Calu3 (cell line): Measurements from ENCODE around the gene ARL14EP. TPM values are rescaled to one million over a fixed set of nuclear protein-coding genes. Genes with fewer than 3 reads are reported as not detected.

Source experiments
- BruUV-seq: library from RNA; stranded (reverse); fragments of 400-500 nt; replicated peaks from 2 replicates; lab custom pipeline; 2021; lab: Mats Ljungman, UMichigan
- CTCF ChIA-PET: fragments of 300-600 bp; sonication (Branson Sonifier 250); formaldehyde crosslinking; loops from one replicate; lab custom pipeline; 2022; ENCODE audit warnings: antibody characterized with exemption; lab: Charles Lee
- DNase-seq: peaks from one replicate; pipeline ENCODE4 v3.0.0; 2022
- H3K27ac Mint-ChIP-seq: one replicate; pipeline ENCODE4 v1.8.0; 2022; ENCODE audit warnings: mixed read lengths; ENCODE audit not compliant: unreplicated experiment
- H3K27me3 Mint-ChIP-seq: one replicate; pipeline ENCODE4 v1.8.0; 2022; ENCODE audit warnings: mixed read lengths; ENCODE audit not compliant: unreplicated experiment
- H3K36me3 Mint-ChIP-seq: one replicate; pipeline ENCODE4 v1.8.0; 2022; ENCODE audit warnings: mild to moderate bottlenecking, moderate library complexity, mixed read lengths; ENCODE audit not compliant: insufficient read depth, unreplicated experiment
- H3K4me1 Mint-ChIP-seq: one replicate; pipeline ENCODE4 v1.8.0; 2022; ENCODE audit warnings: mild to moderate bottlenecking, low read depth, mixed read lengths; ENCODE audit not compliant: unreplicated experiment
- H3K4me3 Mint-ChIP-seq: one replicate; pipeline ENCODE4 v1.8.0; 2022; ENCODE audit warnings: mild to moderate bottlenecking, low read depth, moderate library complexity, mixed read lengths; ENCODE audit not compliant: unreplicated experiment
- H3K9me3 Mint-ChIP-seq: one replicate; pipeline ENCODE4 v1.8.0; 2022; ENCODE audit warnings: low read depth, mixed read lengths; ENCODE audit not compliant: unreplicated experiment
- CTCF ChIP-seq: fragments of 200-600 bp; IDR thresholded peaks from one replicate; pipeline ENCODE4 v1.8.0; 2022; ENCODE audit warnings: antibody characterized with exemption; ENCODE audit not compliant: unreplicated experiment
- intact Hi-C: fragments of 100-400 bp; cut with micrococcal nuclease; formaldehyde crosslinking; loops from one replicate; pipeline ENCODE4 v1.10.0; 2022; ENCODE audit not compliant: unreplicated experiment
- total RNA-seq: library from RNA; stranded (reverse); gene quantifications from 2 replicates; pipeline ENCODE4 v1.2.3, GENCODE V29; 2022

Gene ARL14EP
- total RNA-seq, 1 experiment from 2014 or later = 17.6 TPM

GRCh38 chr11:30351061-30351460 is 28.2 kb downstream of the ARL14EP start:
- H3K36me3 Mint-ChIP-seq = no peaks in the 10 kb centered on the region
- H3K27me3 Mint-ChIP-seq = peaks cover 30% of the 10 kb centered on the region
- intact Hi-C loops = no loop called here
- CTCF ChIA-PET = no interaction called here
- H3K9me3 Mint-ChIP-seq = no peaks in the 10 kb centered on the region
- no peaks in the 10 kb centered on the region for H3K4me1 Mint-ChIP-seq
- TF ChIP-seq CTCF = no peak
- BruUV-seq = no TSS peak
- no peak overlapping the region for H3K4me3 Mint-ChIP-seq
- no peak for DNase-seq
- no peak overlapping the region for H3K27ac Mint-ChIP-seq

GRCh38 chr11:30356391-30356790 is 33.5 kb downstream of the ARL14EP start:
- TF ChIP-seq CTCF = no peak
- H3K9me3 Mint-ChIP-seq = no peaks in the 10 kb centered on the region
- CTCF ChIA-PET = no interaction called here
- H3K27me3 Mint-ChIP-seq = peaks cover 32% of the 10 kb centered on the region
- no peaks in the 10 kb centered on the region for H3K36me3 Mint-ChIP-seq
- no TSS peak for BruUV-seq
- intact Hi-C loops = no loop called here
- H3K4me3 Mint-ChIP-seq = no peak overlapping the region
- H3K4me1 Mint-ChIP-seq = no peaks in the 10 kb centered on the region
- H3K27ac Mint-ChIP-seq = no peak overlapping the region
- DNase-seq = no peak

GRCh38 chr11:30357872-30358271 is 35.0 kb downstream of the ARL14EP start:
- Mint-ChIP-seq H3K36me3 (no peaks in the 10 kb centered on the region), H3K4me3 (no peak overlapping the region), H3K4me1 (no peaks in the 10 kb centered on the region), H3K27ac (no peak overlapping the region), H3K9me3 (no peaks in the 10 kb centered on the region), H3K27me3 (peaks cover 29% of the 10 kb centered on the region)
- no peak for TF ChIP-seq CTCF
- CTCF ChIA-PET = no interaction called here
- intact Hi-C loops = no loop called here
- BruUV-seq = no TSS peak
- DNase-seq = no peak

GRCh38 chr11:30358536-30358935 is 35.6 kb downstream of the ARL14EP start:
- Mint-ChIP-seq H3K4me3 (no peak overlapping the region), H3K27me3 (peaks cover 29% of the 10 kb centered on the region), H3K4me1 (no peaks in the 10 kb centered on the region), H3K36me3 (no peaks in the 10 kb centered on the region), H3K27ac (no peak overlapping the region), H3K9me3 (no peaks in the 10 kb centered on the region)
- DNase-seq = no peak
- no TSS peak for BruUV-seq
- TF ChIP-seq CTCF = no peak
- CTCF ChIA-PET = no interaction called here
- intact Hi-C loops = no loop called here
